ENCODE results near the gene AP5S1. TPM values are rescaled to one million over a fixed set of nuclear protein-coding genes. Genes with fewer than 3 reads are reported as not detected.

AP5S1 gene
- polyA plus RNA-seq, 1 of the 3 experiments (the other 2 are of a cell fraction) = 10.3 TPM

DNA sequence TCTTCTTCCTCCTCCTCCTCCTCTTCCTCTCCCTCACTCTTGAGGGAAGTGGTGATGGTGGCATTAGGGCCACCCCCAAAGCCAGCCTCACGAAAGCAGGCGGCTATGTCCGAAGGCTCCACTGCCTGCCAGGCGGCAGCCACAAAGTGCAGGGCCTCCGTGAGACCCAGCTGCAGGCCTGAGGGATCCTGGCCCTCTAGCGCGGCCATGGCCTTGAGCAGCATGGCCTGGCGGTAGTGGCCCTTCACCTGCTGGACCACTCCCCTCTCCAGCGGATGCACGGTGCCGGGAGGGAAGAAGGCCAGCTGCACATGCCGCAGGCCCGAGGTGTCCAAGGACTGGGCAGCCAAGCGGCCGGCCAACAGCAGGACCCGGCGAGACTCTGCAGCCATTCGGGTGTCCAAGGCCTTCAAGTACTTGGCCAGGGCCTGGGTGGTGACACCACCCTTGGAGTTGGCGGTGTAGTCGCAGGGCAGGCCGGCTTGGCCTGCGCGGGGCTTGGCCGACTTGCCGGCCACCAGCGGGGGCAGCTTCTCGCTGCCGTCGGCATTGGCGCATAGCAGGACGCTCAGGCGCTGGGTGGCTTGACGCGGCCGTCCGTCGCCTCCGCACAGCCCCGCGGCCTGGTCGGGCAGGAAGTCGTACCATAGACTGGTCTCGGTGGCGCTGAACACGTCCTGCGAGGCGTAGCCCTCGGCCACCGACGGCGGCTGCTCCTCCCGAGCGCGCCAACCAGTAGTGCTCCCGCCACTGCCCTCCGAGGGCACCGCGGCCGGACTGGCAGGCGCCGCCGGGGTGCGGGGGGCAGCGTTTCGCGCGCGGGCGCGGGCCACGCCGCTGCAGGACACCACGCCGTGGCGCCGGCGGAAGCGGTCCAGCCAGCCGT lies 34.9 kb upstream of the AP5S1 start:
- Histone ChIP-seq H3K9ac (peak overlapping the region; percentile 71), H4K20me1 (ENCODE audit: insufficient read depth) (peaks cover 45% of the 10 kb centered on the region), H3K4me3 (ENCODE audit: low read depth in 2 of 2, low read length in 1 of 2) (peak overlapping the region; percentile 63 to 74), H3K79me2 (ENCODE audit: insufficient read depth) (peaks cover 40% of the 10 kb centered on the region), H3K4me1 (ENCODE audit: control insufficient read depth in 1 of 2, insufficient read depth in 2 of 2, low read depth in 1 of 2, low read length in 1 of 2) (peaks cover 27 to 33% of the 10 kb centered on the region in 2 experiments; a peak in 3 of 4 replicates), H3K27ac (ENCODE audit: low read depth in 2 of 2, low read length in 1 of 2) (peak overlapping the region; percentile 41 to 82), H3K9me3 (no peaks in the 10 kb centered on the region), H2AFZ (ENCODE audit: low read depth) (no peak overlapping the region), H3F3A (replicated peaks; ENCODE audit: insufficient read depth) (peaks cover 15% of the 10 kb centered on the region), H3K9me2 (no peaks in the 10 kb centered on the region), H3K4me2 (peak overlapping the region; percentile 96), H3K27me3 (ENCODE audit: insufficient read depth) (no peaks in the 10 kb centered on the region), H3K36me3 (replicated peaks in 1 of 2; ENCODE audit: control insufficient read depth in 1 of 2, insufficient read depth in 2 of 2, low read length in 1 of 2) (peaks cover 7 to 9% of the 10 kb centered on the region in 2 experiments)
- WGBS (ENCODE audit: low lambda C conversion rate) = 71% methylated on average over 7 of the region's 79 CpGs
- CTCF ChIA-PET = interaction anchor here (0.6 to 6.4 kb wide), 19 partner anchors 10 to 1058 kb away, joined by 3 to 161 read pairs (median 5); partner anchors contain the start of genes ADISSP, AP5S1 and CDC25B
- TF ChIP-seq, protein P1, sequence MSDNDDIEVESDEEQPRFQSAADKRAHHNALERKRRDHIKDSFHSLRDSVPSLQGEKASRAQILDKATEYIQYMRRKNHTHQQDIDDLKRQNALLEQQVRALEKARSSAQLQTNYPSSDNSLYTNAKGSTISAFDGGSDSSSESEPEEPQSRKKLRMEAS (IDR thresholded peaks at IDR 0.05; ENCODE audit: low read depth) = no peak
- no peak for TF ChIP-seq POLR2AphosphoS5 (IDR thresholded peaks at IDR 0.05; ENCODE audit: low read depth, low read length)
- no peak for TF ChIP-seq RAD21 (IDR thresholded peaks at IDR 0.05; ENCODE audit: low read length)
- TF ChIP-seq, protein P2, sequence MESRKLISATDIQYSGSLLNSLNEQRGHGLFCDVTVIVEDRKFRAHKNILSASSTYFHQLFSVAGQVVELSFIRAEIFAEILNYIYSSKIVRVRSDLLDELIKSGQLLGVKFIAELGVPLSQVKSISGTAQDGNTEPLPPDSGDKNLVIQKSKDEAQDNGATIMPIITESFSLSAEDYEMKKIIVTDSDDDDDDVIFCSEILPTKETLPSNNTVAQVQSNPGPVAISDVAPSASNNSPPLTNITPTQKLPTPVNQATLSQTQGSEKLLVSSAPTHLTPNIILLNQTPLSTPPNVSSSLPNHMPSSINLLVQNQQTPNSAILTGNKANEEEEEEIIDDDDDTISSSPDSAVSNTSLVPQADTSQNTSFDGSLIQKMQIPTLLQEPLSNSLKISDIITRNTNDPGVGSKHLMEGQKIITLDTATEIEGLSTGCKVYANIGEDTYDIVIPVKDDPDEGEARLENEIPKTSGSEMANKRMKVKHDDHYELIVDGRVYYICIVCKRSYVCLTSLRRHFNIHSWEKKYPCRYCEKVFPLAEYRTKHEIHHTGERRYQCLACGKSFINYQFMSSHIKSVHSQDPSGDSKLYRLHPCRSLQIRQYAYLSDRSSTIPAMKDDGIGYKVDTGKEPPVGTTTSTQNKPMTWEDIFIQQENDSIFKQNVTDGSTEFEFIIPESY (IDR thresholded peaks at IDR 0.05; ENCODE audit: borderline replicate concordance, low read depth) = no peak
- TF ChIP-seq ELF1 (IDR thresholded peaks at IDR 0.05) = no peak
- TF ChIP-seq GABPA (IDR thresholded peaks at IDR 0.05; ENCODE audit: low read depth) = no peak
- TF ChIP-seq RXRA (IDR thresholded peaks at IDR 0.05; ENCODE audit: borderline replicate concordance, low read depth) = no peak
- no peak for TF ChIP-seq SIN3A (IDR thresholded peaks at IDR 0.05; ENCODE audit: borderline replicate concordance, low read depth, low read length)
- TF ChIP-seq, protein P3, sequence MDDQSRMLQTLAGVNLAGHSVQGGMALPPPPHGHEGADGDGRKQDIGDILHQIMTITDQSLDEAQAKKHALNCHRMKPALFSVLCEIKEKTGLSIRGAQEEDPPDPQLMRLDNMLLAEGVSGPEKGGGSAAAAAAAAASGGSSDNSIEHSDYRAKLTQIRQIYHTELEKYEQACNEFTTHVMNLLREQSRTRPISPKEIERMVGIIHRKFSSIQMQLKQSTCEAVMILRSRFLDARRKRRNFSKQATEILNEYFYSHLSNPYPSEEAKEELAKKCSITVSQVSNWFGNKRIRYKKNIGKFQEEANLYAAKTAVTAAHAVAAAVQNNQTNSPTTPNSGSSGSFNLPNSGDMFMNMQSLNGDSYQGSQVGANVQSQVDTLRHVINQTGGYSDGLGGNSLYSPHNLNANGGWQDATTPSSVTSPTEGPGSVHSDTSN (IDR thresholded peaks at IDR 0.05) = no peak
- TF ChIP-seq JUND (IDR thresholded peaks at IDR 0.05) = no peak
- no peak for TF ChIP-seq MXI1 (IDR thresholded peaks at IDR 0.05; ENCODE audit: low read depth, low read length)
- TF ChIP-seq CHD2 (IDR thresholded peaks at IDR 0.05; ENCODE audit: low read length, partially characterized antibody) = no peak
- TF ChIP-seq SMC3 (IDR thresholded peaks at IDR 0.05; ENCODE audit: low read depth, low read length) = no peak
- no peak for TF ChIP-seq EZH2phosphoT487 (IDR thresholded peaks at IDR 0.05; ENCODE audit: borderline replicate concordance, low read depth)
- TF ChIP-seq, protein P4, sequence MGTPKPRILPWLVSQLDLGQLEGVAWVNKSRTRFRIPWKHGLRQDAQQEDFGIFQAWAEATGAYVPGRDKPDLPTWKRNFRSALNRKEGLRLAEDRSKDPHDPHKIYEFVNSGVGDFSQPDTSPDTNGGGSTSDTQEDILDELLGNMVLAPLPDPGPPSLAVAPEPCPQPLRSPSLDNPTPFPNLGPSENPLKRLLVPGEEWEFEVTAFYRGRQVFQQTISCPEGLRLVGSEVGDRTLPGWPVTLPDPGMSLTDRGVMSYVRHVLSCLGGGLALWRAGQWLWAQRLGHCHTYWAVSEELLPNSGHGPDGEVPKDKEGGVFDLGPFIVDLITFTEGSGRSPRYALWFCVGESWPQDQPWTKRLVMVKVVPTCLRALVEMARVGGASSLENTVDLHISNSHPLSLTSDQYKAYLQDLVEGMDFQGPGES (IDR thresholded peaks at IDR 0.05; ENCODE audit: low read depth, low read length) = no peak
- peak; percentile 64 for DNase-seq
- POLR2A ChIA-PET = interaction anchor here (1.0 to 2.8 kb wide), 5 partner anchors 17 to 82 kb away, joined by 3 to 20 read pairs (median 11); partner anchors contain the start of genes ADISSP and AP5S1

All from SK-N-SH (cell line).